ENCODE measurements around the gene DSC1.

Gene DSC1

GRCh38 chr18:31097666-31098065, 65.0 kb downstream of the DSC1 start:
- no peak for TF ChIP-seq CTCF (conservative IDR thresholded peaks at IDR 0.05)
- H3K27ac ChIP-seq, result no peak overlapping the region

GRCh38 chr18:31093880-31094279, 68.8 kb downstream of the DSC1 start:
- no peak for TF ChIP-seq CTCF (conservative IDR thresholded peaks at IDR 0.05)
- H3K27ac ChIP-seq, result no peak overlapping the region

- TF ChIP-seq CTCF (conservative IDR thresholded peaks at IDR 0.05), result no peak
- H3K27ac ChIP-seq, result no peak overlapping the region
These were observed 69.4 kb downstream of the DSC1 start for GRCh38 chr18:31093294-31093693.

- no peak overlapping the region for H3K27ac ChIP-seq
- TF ChIP-seq CTCF (conservative IDR thresholded peaks at IDR 0.05), result no peak
These were observed 71.3 kb downstream of the DSC1 start for GRCh38 chr18:31091350-31091749.

GRCh38 chr18:31088532-31088931, 74.1 kb downstream of the DSC1 start:
- H3K27ac ChIP-seq, result no peak overlapping the region
- no peak for TF ChIP-seq CTCF (conservative IDR thresholded peaks at IDR 0.05)

GRCh38 chr18:31079973-31080372, 82.7 kb downstream of the DSC1 start:
- no peak for TF ChIP-seq CTCF (conservative IDR thresholded peaks at IDR 0.05)
- H3K27ac ChIP-seq, result no peak overlapping the region

Data from VCaP (cell line).